Skeletal muscle tissue (tissue), 4 donors: ENCODE results near the gene TRAK1. TPM values are rescaled to one million over a fixed set of nuclear protein-coding genes. Genes with fewer than 3 reads are reported as not detected.

Experiments
- H3K27ac ChIP-seq: one replicate; pipeline ENCODE4 v1.7.0; 2013; ENCODE audit warnings: mild to moderate bottlenecking, low read depth, low read length, inconsistent platforms
- H3K27me3 ChIP-seq, 3 donors: one replicate each; pipeline ENCODE4 v1.7.0; 2013; ENCODE audit warnings: low read length in 3 of 3; ENCODE audit not compliant: control insufficient read depth in 3 of 3, insufficient read depth in 3 of 3
- H3K36me3 ChIP-seq, 3 donors: one replicate each; pipeline ENCODE4 v1.7.0; 2013; ENCODE audit warnings: low read length in 3 of 3; ENCODE audit not compliant: control insufficient read depth in 3 of 3, insufficient read depth in 3 of 3
- H3K4me1 ChIP-seq, 3 donors: one replicate each; pipeline ENCODE4 v1.7.0; 2013; ENCODE audit warnings: low read length in 3 of 3, mild to moderate bottlenecking in 3 of 3; ENCODE audit not compliant: control insufficient read depth in 3 of 3, insufficient read depth in 3 of 3
- H3K4me3 ChIP-seq, 3 donors: one replicate each; pipeline ENCODE4 v1.7.0; 2013; ENCODE audit warnings: low read length in 3 of 3
- H3K9ac ChIP-seq, 3 donors: one replicate each; pipeline ENCODE4 v1.7.0; 2013; ENCODE audit warnings: low read length in 3 of 3, mild to moderate bottlenecking in 3 of 3, moderate library complexity in 2 of 3, low read depth in 1 of 3
- H3K9me3 ChIP-seq, 3 donors: one replicate each; pipeline ENCODE4 v1.7.0; 2013; ENCODE audit warnings: low read length in 3 of 3; ENCODE audit not compliant: control insufficient read depth in 3 of 3
- total RNA-seq: library from RNA; depleted of rRNA; stranded (reverse); fragments of >200 nt; gene quantifications from one replicate; pipeline ENCODE4 v1.2.3, GENCODE V29; 2014
- donor health status: Osteomylitis.

Gene TRAK1
- total RNA-seq, 1 donor from 2014 or later = 57.9 TPM

- Histone ChIP-seq H3K4me1 (peaks cover 0 to 19% (median 17%) of the 10 kb centered on the region in 3 donors), H3K36me3 (peaks cover 24 to 36% (median 28%) of the 10 kb centered on the region in 3 donors), H3K4me3 (peak overlapping the region in 2 of 3 donors; percentile 8 to 12), H3K9ac (no peak overlapping the region), H3K27me3 (no peaks in the 10 kb centered on the region), H3K27ac (peak overlapping the region; percentile 60), H3K9me3 (no peaks in the 10 kb centered on the region)
Observed at GRCh38 chr3:42224658-42225421, 133.7 kb downstream of the TRAK1 start.

- H3K4me1 ChIP-seq = peaks cover 0 to 19% (median 17%) of the 10 kb centered on the region in 3 donors
- H3K4me3 ChIP-seq = peak overlapping the region in 1 of 3 donors; percentile 8
- H3K9me3 ChIP-seq = no peaks in the 10 kb centered on the region
- H3K27me3 ChIP-seq = no peaks in the 10 kb centered on the region
- no peak overlapping the region for H3K9ac ChIP-seq
- H3K27ac ChIP-seq = peak overlapping the region; percentile 60
- H3K36me3 ChIP-seq = peaks cover 18 to 27% (median 19%) of the 10 kb centered on the region in 3 donors
Observed at GRCh38 chr3:42225486-42226363, 134.6 kb downstream of the TRAK1 start.

GRCh38 chr3:42226470-42227425 is 135.6 kb downstream of the TRAK1 start:
- H3K36me3 ChIP-seq = peaks cover 16 to 25% (median 17%) of the 10 kb centered on the region in 3 donors
- H3K9me3 ChIP-seq = no peaks in the 10 kb centered on the region
- H3K27me3 ChIP-seq = no peaks in the 10 kb centered on the region
- H3K4me3 ChIP-seq = no peak overlapping the region
- no peak overlapping the region for H3K27ac ChIP-seq
- H3K9ac ChIP-seq = no peak overlapping the region
- peaks cover 0 to 19% (median 17%) of the 10 kb centered on the region in 3 donors for H3K4me1 ChIP-seq

- H3K27me3 ChIP-seq = peaks cover 0 to under 1% (median 0%) of the 10 kb centered on the region in 3 donors
- H3K4me1 ChIP-seq = peaks cover 0 to 17% (median 15%) of the 10 kb centered on the region in 3 donors
- H3K27ac ChIP-seq = no peak overlapping the region
- no peak overlapping the region for H3K9ac ChIP-seq
- H3K9me3 ChIP-seq = no peaks in the 10 kb centered on the region
- no peak overlapping the region for H3K4me3 ChIP-seq
- peaks cover 4 to 6% (median 4%) of the 10 kb centered on the region in 3 donors for H3K36me3 ChIP-seq
Observed at GRCh38 chr3:42228796-42229195, 137.6 kb downstream of the TRAK1 start.

- Histone ChIP-seq H3K36me3 (no peaks in the 10 kb centered on the region), H3K27ac (no peak overlapping the region)
Observed at GRCh38 chr3:42229266-42229941, 138.2 kb downstream of the TRAK1 start.

GRCh38 chr3:42229942-42230688 is 139.0 kb downstream of the TRAK1 start:
- Histone ChIP-seq H3K4me3 (no peak overlapping the region), H3K27ac (no peak overlapping the region), H3K27me3 (peaks cover 0 to 4% (median 2%) of the 10 kb centered on the region in 3 donors), H3K4me1 (peaks cover 0 to 6% (median 5%) of the 10 kb centered on the region in 3 donors), H3K9ac (no peak overlapping the region), H3K36me3 (no peaks in the 10 kb centered on the region), H3K9me3 (no peaks in the 10 kb centered on the region)

More at GRCh38 chr3:42229266-42229941, 138.2 kb downstream of the TRAK1 start:
- Histone ChIP-seq H3K4me3 (no peak overlapping the region), H3K27me3 (peaks cover 0 to 4% (median 0%) of the 10 kb centered on the region in 3 donors), H3K9me3 (no peaks in the 10 kb centered on the region), H3K4me1 (peaks cover 0 to 11% (median 9%) of the 10 kb centered on the region in 3 donors), H3K9ac (no peak overlapping the region)

- Histone ChIP-seq H3K36me3 (no peaks in the 10 kb centered on the region), H3K27me3 (peaks cover 0 to 4% (median 2%) of the 10 kb centered on the region in 3 donors), H3K27ac (no peak overlapping the region), H3K9ac (no peak overlapping the region), H3K4me3 (no peak overlapping the region), H3K4me1 (peaks cover 0 to 4% (median 0%) of the 10 kb centered on the region in 3 donors), H3K9me3 (no peaks in the 10 kb centered on the region)
Observed at GRCh38 chr3:42230860-42231259, 139.7 kb downstream of the TRAK1 start.

- Histone ChIP-seq H3K27ac (no peak overlapping the region), H3K4me3 (no peak overlapping the region), H3K9me3 (peaks cover 3 to 7% (median 4%) of the 10 kb centered on the region in 3 donors), H3K9ac (no peak overlapping the region), H3K36me3 (no peaks in the 10 kb centered on the region), H3K27me3 (peaks cover 0 to 4% (median 2%) of the 10 kb centered on the region in 3 donors), H3K4me1 (no peaks in the 10 kb centered on the region)
Observed at GRCh38 chr3:42235532-42235931, 144.4 kb downstream of the TRAK1 start.
